Epithelial cell of prostate (primary cell): ENCODE results near the gene FIZ1.

Experiments used
- DNase-seq: peaks from one replicate; pipeline ENCODE4 v3.0.0-alpha.2; 2011; ENCODE audit warnings: low read depth, low spot score
- H3K27ac ChIP-seq: fragments of 450-650 bp; 2 replicates; pipeline ENCODE4 v1.5.1; 2017; ENCODE audit warnings: mild to moderate bottlenecking

Gene FIZ1, protein sequence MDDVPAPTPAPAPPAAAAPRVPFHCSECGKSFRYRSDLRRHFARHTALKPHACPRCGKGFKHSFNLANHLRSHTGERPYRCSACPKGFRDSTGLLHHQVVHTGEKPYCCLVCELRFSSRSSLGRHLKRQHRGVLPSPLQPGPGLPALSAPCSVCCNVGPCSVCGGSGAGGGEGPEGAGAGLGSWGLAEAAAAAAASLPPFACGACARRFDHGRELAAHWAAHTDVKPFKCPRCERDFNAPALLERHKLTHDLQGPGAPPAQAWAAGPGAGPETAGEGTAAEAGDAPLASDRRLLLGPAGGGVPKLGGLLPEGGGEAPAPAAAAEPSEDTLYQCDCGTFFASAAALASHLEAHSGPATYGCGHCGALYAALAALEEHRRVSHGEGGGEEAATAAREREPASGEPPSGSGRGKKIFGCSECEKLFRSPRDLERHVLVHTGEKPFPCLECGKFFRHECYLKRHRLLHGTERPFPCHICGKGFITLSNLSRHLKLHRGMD

DNA sequence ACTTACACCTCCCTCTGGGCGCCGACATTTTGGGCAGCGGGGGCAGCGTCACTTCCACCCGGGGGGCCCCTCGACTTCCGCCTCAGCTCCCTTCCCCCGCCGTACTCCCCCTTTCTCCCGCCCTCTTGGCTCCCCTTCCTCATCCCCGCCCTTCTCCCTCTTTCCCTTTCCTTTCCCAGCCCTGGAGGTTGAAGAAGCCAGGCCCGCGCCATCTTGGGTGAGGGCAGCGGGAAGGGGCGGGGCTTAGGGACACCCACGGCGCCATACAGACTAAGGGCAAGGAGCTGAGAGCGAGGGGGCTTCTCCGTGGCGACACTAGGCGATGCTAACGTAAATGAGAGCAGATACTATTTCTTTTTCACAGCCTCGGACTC is at the start of gene FIZ1:
FIZ1 (minus strand) TSS at position 50 of the 374 bp plus-strand sequence. CDS start 1,652 bp downstream, outside the sequence.
- peak within 1 kb of the TSS; percentile 92 for H3K27ac ChIP-seq
- peak; percentile 89 for DNase-seq

DNA sequence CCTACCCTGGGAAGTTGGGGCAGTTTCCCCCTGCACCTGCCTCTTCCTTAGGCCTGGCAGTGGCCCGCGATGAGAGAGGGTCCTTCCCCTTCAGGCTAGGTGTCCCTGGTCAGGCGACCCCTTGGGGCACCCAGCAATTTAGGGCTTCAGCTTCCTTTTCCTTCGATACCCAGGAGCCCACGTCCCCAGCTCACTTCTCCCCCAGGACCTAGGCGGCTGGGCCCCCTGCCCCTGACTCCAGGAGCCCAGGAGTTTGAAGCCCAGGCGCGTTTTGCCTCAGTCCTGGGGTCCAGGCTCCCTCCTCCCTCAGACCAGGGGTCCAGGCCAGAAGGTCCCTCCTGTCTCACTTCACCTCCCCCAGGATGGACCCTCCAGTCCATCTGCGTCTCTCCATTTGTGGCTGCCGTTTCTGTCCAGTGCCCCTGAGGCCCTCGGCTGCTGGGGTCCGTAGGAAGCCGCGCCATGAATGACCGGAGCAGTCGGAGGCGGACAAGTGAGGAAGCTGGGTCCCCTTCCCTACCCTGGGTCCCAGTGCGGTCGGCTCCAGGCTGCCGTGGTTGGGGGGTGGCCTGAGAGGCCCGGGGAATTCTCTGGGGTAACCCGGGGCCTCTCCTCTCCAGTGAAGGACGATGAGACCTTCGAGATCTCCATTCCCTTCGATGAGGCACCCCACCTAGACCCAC is 49.4 kb upstream of the FIZ1 start:
- no peak overlapping the region for H3K27ac ChIP-seq

DNA sequence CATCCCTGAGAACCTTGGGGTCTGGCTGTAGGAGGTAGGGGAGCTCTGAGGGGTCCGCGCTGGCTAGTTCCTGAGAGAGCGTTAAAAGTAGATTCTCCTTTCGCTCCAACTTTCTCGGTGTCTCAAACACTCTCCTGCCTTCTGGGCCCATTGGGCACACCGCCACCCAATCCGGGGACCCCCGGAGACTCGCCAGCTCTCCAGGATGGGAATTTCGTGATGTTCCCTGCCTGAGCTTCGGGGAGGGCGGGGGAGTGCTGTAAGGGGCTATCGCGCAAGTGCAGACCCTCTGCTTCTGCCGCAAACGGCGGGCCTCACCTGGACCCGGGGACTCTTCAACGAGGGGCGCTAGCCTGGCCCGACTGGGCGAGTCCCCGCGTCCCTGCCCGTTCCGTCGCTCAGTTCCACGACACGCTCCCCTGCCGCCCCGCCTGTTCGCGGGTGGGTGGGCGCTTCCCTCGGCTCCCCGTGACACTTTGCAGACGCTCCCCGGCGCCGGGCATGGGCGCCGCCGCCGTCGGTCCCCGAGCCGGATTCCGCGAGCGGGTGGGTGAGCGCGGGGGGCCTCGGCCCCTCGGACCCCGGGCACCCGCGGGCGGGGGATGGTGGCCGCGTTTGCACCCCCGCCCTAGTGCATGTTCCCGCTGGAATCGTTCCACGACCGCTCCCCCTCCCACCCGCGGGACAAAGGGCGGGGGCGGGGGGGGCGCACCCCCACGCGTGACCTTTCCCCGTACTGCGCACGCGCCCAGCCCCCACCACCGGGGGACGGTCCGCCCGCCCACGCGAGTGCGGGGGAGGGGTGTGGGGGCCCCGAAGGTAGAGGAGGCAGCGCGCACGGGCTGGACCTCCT is 48.6 kb upstream of the FIZ1 start, which contains the start of gene CCDC106:
CCDC106 (plus strand) TSS at position 481 of the 853 bp plus-strand sequence. CDS start 835 bp downstream, outside the sequence.
- no peak for DNase-seq
- H3K27ac ChIP-seq: peak within 1 kb of the TSS; percentile 40

More for the DNA sequence above, 49.4 kb upstream of the FIZ1 start:
- no peak for DNase-seq

DNA sequence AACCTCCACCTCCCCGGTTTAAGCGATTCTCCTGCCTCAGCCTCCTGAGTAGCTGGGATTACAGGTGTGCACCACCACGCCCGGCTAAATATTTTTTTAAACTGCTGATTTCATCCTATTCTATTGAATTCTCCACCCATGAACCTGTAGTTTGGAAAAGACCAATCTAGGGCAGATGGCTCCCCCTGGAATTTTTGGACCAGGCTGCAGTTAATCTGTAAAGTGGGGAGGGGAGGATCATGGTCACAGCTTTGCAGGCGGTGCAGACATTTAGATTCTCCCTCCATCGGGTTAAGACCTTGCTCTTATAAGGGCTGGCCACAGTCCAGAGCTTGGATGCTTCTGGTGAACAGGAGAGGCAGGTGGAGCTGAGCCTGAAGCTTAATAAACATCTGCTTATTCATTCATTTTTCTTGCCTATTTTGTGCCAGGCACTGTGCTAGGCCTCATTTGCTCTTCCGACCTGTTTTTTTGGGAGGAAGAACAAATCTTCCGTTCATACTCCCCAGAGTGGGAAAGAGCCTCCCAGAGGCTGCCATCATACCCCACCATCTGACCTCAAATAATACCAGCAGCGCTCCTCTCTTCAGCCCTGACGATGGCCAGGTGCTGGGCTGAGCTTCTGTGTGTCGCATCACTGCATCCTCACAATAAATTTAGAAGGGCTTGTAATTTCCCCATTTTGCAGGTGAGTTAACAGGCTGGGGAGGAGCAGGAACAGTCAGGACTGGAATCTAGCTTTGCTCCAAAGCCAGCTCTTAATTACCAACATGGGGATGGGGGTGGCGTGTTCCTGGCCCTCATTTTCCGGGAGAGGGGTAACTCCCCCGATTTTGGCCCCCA is 47.8 kb upstream of the FIZ1 start:
- H3K27ac ChIP-seq: peak overlapping the region; percentile 40
- no peak for DNase-seq

DNA sequence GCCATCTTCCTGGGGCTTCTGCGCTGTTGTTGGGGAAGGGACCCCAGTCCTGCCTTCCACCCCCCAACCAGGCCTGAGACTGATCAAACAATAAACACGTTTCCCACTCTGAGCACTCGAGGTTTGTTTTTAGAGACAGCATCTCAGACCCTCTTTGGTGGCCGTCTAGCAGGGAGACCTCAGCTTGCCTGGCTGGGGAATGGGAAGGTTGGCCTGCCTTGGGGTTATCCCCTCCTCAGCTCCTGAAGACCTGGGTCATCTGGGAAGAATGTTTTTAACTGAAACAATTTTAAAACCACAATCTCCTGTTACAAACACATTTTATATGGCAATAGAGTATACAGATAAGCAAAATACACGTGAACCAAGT is 46.2 kb upstream of the FIZ1 start:
- DNase-seq: no peak
- no peak overlapping the region for H3K27ac ChIP-seq

DNA sequence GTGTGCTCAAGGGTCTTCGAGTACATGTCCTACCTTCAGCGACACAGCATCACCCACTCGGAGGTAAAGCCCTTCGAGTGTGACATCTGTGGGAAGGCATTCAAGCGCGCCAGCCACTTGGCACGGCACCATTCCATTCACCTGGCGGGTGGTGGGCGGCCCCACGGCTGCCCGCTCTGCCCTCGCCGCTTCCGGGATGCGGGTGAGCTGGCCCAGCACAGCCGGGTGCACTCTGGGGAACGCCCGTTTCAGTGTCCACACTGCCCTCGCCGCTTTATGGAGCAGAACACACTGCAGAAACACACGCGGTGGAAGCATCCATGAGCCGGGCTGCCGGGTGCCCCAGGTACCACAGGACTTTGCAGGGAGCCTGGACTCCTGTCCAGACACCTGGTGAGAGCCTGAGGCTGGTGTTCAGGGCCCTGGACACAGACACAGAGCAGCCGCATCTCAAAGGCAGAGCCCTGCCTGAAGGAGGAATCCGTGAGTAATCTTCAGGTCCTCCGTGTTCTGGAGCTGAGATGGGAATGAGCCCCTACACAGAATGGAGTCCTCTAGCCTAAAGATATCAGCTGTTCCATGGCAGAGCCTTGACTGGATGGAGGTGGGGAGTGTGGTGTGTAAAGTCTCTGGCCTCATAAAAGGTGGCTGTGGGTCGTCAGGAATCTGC is 45.7 kb upstream of the FIZ1 start:
- no peak overlapping the region for H3K27ac ChIP-seq
- DNase-seq: no peak

DNA sequence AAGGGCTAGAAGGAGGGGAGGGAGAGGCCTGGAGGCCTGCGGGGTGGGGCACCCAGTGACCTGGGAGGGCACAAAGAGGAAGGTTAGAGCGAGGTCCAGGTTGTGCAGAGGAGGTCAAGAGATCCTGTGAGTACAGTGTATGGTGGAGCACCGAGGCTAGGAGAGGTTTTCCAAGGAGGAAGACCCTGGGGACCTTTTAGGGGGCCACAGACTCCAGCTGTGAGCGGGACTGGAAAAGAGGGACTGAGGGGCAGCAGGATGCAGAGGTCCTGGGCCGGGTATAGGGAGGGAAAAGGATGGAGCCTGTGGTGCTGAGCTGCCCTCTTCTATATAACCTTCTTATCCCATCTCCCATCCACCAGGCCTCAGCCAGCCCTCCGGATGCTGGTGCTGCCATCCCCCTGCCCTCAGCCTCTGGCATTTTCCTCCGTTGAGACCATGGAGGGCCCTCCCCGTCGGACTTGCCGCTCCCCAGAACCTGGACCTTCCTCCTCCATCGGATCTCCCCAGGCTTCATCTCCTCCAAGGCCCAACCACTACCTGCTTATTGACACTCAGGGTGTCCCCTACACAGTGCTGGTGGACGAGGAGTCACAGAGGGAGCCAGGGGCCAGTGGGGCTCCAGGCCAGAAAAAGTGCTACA is 45.0 kb upstream of the FIZ1 start:
- DNase-seq: no peak
- peak overlapping the region; percentile 86 for H3K27ac ChIP-seq

DNA sequence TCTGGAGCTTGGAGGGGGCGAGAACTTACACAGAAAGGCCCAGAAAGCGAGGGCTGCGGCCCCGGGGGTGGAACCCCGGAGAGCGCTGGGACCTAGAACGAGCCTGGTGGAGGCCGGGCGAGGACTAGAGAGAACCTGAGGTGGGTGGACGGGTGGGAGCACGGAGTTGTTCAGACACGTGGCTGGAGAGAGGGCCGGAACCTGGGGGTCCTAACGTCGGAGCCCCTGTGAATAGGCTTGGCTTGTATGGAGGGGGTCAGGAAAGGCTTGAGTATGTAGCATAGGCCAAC is 44.5 kb upstream of the FIZ1 start:
- no peak for DNase-seq
- H3K27ac ChIP-seq: peak overlapping the region; percentile 86

DNA sequence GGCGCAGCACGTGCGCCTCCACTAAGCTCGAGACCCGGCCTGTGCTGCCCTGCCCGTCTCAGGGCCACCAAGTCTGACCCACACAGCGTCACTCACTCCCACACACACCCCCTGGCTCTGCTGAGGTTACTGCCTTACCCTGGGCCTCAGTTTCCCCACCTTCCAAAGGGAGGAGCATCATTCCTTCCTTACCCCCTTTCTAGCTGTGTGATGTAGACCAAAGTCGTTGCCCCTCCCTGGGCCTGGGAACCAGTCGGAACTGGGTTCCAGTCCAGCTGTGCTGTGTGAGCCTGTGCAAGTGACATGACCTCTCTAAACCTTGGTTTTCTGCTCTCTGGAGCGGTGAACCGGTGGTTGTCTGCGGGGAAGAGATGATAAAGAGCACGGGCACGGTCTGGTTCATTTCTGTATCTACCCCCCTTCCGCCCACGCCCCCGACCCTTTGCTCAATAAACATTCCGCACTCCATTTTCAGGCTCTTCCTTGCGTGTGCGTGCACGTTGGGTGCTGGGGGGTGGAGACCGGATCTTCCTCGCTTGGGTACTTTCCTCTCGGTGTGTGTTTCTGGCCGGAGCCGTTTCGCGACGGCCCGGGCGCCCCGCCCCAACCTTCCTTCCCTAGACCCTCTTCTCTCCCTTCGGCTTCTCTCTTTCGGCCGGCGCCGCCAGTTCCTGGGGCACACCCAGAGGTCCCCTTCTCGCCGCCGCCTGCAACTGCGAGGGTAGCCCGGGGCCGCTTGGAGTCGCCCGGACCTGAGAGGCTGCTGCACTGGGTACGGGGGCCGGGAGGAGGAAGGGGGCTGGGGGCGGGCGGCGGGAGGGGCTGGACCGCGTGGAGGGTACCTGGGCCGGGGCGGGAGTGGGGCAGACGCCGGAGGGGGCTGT is 43.9 kb upstream of the FIZ1 start, which contains the start of gene ZNF581:
ZNF581 (plus strand) TSS at position 647 of the 884 bp plus-strand sequence. CDS start 923 bp downstream, outside the sequence.
- peak within 1 kb of the TSS; percentile 86 for H3K27ac ChIP-seq
- no peak for DNase-seq

DNA sequence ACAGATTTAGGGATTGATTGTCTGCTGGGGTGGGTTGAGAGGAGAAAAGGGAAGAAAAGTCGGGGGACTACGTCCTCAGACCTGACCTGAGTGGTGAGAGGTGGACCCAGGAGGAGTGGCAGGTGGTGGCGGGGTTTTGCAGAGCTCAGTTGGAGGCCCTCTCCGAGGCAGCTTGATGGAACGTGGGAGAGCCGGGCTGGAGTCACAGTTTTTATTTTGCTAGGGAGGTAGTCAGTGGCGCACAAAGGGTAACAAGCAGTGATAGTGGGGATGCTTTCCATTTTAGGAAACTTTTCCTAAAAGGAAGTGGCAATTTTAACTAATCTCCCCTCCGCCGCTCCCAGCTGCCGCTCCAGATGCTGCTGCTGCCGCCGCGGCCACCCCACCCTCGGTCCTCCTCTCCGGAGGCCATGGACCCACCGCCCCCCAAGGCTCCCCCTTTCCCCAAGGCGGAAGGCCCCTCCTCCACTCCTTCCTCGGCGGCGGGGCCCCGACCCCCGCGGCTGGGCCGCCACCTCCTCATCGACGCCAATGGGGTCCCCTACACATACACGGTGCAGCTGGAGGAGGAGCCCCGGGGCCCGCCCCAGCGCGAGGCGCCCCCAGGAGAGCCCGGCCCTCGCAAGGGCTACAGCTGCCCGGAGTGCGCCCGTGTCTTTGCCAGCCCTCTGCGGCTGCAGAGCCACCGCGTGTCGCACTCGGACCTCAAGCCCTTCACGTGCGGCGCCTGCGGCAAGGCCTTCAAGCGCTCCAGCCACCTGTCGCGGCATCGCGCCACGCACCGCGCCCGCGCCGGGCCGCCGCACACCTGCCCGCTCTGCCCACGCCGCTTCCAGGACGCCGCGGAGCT is 43.1 kb upstream of the FIZ1 start:
- H3K27ac ChIP-seq: peak overlapping the region; percentile 86

DNA sequence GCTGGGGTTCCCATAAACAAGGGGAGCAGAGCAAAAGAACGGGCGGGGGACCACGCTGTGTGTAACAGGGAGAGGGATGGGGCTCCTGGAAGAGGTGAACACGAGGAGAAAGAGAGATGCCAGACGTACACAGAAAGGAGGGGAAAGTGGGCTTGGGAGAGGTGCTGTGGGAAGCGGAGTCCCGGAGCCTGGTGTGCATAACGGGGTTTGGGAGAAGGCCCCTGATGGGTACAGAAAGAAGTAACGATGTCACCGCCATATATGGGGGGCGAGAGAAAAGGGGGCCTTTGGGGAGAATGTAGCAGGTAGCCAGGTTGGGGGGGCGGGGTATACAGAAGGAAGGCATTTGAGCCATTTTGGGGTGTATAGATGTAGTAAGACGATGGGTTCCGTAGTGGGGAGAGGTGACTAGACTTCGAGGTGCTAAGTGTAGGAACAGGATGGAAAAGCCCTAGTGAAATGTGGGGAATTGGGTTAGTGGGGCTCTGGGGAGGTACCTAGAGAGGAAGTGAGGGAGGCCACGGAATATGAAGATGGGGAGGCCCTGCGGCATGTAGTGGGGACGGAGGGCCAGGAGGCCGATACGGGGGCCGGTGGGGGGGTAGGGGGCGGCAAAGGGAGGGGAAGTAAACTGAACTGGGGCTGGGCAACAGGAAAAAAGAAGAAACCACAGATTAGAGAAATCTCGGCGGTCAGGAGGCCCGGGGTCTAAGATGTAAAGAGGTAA is 42.3 kb upstream of the FIZ1 start:
- peak overlapping the region; percentile 86 for H3K27ac ChIP-seq
- no peak for DNase-seq

More for the DNA sequence above, 43.1 kb upstream of the FIZ1 start:
- no peak for DNase-seq

DNA sequence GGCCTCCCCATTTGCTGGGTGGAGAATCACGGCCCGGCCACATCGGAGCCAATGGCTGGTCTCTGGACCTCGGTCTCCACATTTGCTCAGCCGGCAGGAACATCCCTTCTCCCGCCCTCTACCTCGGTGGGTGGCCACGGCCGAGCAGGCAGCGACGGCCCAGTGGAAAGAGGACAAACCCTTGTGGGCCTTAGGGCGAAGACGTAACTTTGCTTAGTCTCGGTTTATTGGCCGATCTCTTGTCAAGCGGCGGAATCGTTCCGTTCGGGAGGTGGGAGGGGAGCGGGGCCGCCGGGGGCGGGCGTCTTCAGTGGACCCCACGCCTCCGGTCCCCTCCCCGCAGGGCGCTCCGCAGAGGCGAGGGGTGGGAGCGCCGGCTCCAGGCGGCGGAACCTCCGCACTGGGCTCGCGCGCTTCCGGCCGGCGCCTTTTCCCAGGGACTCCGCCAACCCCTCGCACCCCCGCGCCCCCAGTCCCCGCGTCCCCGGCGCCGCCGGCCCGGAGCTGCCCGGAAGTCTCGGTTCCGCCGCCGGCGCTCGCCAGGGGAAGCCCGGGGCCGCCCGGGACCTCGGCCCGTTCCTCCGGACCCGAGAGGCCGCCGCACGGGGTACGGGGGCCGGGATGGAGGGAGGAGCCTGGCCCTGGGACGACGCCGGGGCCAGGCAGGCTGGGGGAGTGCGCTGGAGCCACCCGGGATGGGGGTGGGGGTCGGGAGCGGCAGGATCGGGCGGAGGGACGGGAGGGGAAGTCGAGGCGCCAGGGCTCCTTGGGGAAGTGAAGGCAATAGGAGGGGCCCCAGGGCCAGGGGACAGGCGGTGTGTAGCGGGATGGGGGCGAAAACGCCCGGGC is 41.5 kb upstream of the FIZ1 start, which contains the start of gene ZNF580:
ZNF580 (plus strand) TSS at position 426 of the 849 bp plus-strand sequence. CDS start 1,507 bp downstream, outside the sequence.
- peak within 1 kb of the TSS; percentile 86 for H3K27ac ChIP-seq
- DNase-seq: no peak

DNA sequence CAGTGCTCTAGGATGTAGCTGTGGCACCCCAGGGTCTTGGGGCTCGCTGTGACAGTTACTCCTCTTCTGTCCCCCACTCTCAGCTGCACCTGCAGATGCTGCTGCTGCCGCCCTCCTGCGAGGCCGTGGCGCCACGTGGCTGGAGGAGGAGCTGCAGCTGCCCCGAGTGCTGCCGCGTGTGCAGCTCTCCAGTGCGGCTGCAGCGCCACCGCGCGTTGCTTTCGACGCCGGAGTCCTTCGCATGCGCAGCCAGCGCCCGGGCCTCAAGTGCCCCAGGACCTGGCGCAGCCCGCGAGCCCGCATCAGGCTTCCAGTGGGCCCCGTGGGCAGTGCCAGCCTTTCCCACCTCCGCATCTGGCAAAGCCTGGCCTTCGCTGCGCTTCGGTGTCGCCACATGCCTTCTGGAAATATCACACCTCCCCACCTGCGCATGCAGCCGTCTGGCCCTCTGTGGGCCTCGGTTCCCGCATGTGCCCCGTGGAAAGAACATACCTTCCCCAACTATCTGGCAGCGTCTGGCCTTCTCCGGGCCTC is 40.8 kb upstream of the FIZ1 start:
- no peak for DNase-seq

DNA sequence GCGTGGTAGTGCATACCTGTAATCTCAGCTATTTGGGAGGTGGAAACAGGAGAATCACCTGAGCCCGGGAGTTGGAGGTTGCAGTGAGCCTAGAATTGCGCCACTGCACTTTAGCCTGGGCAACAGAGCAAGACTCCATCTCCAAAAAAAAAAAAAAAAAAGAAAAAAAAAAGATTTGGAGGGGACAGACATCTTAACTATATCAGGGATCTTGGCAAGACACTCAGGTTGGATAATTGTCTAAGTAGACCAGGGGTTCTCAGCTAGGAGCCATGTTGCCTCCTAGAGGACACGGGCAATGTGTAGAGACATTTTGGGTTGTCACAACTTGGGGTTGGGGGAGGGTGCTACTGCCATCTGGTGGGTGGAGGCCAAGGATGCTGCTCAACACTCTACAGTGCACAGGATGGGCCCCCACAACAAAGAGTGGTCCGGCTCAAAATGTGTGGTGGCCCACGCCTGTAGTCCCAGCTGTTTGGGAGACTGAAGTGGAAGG is 39.6 kb upstream of the FIZ1 start:
- no peak for DNase-seq

More for the DNA sequence above, 40.8 kb upstream of the FIZ1 start:
- peak overlapping the region; percentile 86 for H3K27ac ChIP-seq

DNA sequence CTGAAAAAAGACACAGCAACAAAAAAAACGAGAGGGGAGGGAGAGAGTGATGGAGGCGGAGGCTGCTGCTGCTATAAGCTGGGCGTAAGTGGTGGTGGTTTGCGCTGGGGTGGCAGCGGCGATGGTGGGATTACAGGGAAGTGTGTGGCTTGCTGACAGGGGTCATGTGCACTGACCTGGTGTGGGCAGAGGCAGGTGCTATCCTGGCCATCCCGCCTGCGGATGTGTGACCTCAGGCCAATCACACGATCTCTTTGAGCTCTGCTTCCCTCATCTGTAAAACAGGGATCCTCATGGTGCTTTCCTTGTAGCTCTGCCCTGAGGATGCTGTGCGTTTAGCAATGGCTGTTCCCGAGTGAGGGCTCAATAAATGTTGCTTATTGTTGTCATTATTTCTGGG is 38.2 kb upstream of the FIZ1 start:
- no peak overlapping the region for H3K27ac ChIP-seq
- DNase-seq: no peak

More for the DNA sequence above, 39.6 kb upstream of the FIZ1 start:
- H3K27ac ChIP-seq: no peak overlapping the region
